8988T (cell line): ENCODE data around the gene KATNBL1.

Experiments
- DNase-seq: peaks from one replicate; pipeline ENCODE4 v3.0.0; 2011

Gene KATNBL1

DNA sequence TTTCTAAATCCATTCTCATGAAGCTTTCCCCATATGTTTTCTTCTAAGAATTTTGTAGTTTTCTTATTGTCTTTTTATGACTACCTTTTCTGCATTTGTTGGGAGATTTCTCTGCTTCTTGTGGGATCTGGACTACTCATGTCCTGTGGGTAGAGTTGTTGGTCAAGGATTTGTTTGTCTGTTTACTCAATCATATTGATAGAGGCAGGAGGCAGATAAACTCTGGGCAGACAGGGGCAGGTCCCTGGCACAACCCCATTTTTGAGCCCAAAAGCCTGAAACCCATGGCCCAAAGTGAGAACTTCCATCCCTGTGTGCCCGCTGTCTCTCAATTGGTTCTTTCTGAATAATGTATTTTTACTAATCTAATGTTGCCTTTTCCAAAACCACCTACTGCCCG is 95.7 kb downstream of the KATNBL1 start:
- DNase-seq: no peak

DNA sequence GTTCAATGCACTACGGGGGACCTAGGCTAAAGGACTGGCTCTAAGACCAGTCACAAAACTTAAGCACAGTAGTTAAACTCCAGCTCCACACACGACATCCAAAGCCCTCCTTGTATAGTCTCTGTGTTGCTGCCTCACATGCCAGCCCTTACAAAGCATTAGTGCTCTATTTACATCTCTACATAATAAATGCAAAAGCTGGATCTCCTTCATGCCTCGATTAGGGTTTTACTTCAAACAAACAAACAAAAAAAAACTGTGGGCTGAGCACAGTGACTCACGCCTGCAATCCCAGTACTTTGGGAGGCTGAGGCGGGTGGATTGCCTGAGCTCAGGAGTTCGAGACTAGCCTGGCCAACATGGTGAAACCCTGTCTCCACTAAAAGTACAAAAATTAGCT is 98.4 kb downstream of the KATNBL1 start:
- DNase-seq: no peak

DNA sequence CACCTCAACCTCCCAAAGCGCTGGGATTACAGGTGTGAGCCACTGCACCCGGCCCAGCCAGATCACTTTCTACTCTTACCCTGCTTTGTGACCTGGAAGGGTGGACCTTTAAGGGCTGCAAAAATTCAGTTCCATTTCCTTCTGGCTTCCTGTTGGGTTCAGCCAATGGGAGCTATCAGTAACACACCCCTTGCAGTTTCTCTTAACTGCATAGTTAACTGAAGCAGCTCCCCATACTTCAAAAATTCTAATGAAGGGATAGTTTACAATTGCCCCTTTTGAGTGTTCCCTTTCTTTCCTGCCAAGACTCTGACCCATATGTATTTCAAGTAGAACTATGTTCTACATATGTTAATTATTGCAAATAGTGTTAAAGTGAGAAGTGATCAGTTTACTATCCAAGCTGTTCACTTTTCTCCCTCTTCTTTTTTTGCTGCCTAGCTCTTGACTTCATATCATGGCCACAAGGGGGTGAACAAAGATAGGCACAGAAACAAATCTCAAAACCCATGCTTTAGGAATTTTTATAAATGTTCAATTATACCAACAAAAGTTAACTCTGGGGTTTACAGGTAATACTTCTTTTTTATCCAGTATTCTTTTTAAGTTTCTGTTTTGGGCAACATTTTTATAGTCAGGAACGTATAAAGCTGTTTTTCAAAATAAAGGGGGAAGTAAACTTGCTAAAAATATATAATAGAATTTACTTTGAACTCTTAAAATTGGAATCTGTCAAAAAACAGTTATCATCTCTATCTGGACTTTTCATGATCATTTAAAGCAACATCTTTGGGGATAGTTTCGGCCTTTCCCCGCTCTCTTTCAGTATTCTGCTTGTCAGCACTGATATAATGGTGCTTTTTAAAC is 99.9 kb downstream of the KATNBL1 start:
- DNase-seq: no peak

DNA sequence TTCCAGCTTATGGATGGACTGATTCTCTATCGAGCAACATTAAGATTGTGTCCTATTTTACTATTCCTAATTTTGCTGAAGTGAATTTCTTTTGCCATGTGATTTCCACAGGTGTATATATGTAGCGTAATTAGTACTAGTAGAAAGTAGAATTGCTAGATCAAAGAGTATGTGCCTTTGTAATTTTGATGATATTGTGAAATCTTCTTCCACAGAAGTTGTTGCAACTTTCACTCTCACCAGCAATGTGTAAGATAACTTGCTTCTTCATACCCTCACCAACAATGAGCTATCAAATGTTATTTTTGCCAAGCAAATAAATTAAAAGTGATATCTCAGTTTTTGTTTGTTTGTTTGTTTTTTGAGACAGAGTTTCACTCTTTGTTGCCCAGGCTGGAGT is 102.6 kb downstream of the KATNBL1 start:
- no peak for DNase-seq

DNA sequence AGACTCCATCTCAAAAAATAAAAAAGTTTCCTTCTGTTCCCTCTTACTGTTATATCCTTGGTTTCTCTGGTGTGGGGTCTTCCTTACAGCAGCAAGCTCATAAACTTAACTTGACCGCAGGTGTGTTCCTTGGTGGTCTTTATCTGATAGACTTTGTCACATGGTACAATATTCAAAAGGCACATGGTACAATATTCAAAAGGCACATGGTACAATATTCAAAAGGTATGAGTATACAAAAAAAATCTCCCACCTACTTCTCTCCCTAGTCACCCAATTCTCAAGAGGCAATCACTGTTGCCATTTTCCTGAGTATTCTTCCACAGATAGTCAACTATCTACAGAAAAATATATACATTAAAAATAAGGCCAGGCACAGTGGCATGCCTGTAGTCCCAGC is 103.5 kb downstream of the KATNBL1 start:
- no peak for DNase-seq

DNA sequence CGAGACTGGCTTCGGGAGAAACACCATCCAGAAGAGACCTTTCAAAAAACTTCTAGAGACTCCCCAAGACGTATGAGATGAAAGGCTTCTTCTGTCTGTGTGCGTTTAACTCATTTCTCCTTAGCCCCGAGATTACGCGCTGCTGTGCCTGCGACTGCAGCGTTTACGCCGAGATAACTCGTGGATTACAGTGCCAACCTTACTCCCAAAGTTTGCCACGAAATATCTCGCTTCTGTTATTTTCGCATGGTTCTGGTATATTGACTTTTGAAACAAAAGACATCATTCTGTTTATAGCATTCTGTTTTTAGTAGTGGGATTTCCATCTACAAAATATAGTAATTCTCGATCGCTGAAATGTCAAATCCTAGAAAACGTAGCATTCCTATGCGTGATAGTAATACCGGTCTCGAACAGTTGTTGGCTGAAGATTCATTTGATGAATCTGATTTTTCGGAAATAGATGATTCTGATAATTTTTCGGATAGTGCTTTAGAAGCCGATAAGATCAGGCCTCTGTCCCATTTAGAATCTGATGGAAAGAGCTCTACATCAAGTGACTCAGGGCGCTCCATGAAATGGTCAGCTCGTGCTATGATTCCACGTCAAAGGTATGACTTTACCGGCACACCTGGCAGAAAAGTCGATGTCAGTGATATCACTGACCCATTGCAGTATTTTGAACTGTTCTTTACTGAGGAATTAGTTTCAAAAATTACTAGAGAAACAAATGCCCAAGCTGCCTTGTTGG is 107.5 kb downstream of the KATNBL1 start:
- no peak for DNase-seq

DNA sequence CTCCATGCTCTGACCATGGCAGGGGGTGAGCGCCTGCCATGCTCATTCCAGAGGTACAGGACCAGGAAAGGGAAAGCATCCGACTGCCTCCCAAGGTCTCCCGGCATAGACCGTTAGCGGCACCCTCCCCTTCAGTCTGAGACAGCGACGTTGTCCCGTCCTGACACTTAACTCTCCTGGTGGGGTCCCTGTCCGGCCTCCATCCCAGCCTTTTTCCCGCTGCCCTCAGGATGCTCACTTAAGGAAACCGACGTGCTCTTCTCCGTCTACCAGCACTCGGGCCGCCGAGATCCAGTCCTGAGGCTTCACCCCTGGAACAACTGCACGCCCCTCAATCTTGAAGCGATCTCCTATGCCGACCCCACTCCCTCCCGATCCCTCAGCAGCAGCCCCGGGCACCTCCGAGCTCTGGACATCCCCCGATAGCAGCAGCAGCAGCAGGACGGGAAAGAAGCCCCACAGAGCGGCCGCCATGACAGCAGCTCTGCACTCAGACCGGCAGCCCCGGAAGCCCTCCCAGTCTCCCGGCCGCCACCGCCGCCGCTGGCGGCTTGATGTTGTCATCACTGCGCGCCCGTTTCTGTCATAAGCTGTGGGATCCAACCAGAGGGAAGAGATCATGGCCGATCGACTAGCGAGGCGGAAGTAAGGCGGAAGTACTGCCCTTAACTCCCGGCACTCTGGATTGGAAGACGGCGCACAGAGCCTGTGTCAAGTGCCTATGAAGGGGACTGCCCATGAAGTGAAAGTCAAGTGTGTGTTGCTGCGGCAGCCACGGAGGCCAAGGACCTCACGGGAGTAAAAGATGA is 108.3 kb downstream of the KATNBL1 start, which contains the start of the genes EMC7 and PGBD4:
EMC7 (minus strand) TSS at position 497 of the 809 bp plus-strand sequence; CDS start at position 474, 23 bp downstream.
PGBD4 (plus strand) TSS at position 718 of the 809 bp plus-strand sequence. CDS start 449 bp downstream, outside the sequence.
- DNase-seq: peak; percentile 51

DNA sequence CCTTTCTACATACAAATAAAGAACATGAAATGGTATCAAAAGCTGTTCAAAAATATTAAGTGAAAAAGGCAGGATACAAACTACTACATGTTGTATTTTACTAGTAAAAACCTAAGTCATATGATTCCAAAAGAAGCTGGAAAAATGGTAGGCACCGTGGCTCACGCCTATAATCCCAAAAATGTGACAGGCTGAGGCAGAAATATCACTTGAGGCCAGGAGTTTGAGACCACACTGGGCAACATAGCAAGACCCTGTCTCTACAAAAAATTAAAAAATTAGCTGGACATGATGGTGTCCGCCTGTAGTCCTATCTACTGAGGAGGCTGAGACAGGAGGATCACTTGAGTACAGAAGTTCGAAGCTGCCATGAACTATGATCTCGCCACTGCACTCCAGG is 110.0 kb downstream of the KATNBL1 start:
- no peak for DNase-seq
